Endothelial cell of umbilical vein (primary cell): ENCODE results near the gene EXOC6B. TPM values are rescaled to one million over a fixed set of nuclear protein-coding genes. Genes with fewer than 3 reads are reported as not detected.

ENCODE experiments used
- BruUV-seq: library from RNA; stranded (reverse); fragments of 400-500 nt; replicated peaks from 2 replicates; lab custom pipeline; 2021; lab: Mats Ljungman, UMichigan
- CTCF ChIA-PET: fragments of 300-600, 350-600 bp; sonication (Branson Sonifier 250); formaldehyde crosslinking; loops from one replicate; lab custom pipeline; 2021; ENCODE audit warnings: antibody characterized with exemption, inconsistent platforms; lab: Charles Lee
- POLR2A ChIA-PET: fragments of 300-600, 350-600 bp; sonication (Branson Sonifier 250); formaldehyde crosslinking; loops from one replicate; lab custom pipeline; 2021; ENCODE audit warnings: antibody characterized with exemption, inconsistent platforms; lab: Charles Lee
- DNase-seq: peaks from one replicate; pipeline ENCODE4 v3.0.0-alpha.2; 2011; ENCODE audit warnings: low read depth, low spot score
- FAIRE-seq: peaks from 2 replicates; lab custom pipeline; 2011; peaks lifted over from hg19 to GRCh38; lab: Jason Lieb, UNC
- H2AFZ ChIP-seq: 2 replicates; pipeline ENCODE4 v1.6.0; 2012; ENCODE audit warnings: low read depth, low read length, control low read depth, inconsistent platforms
- H3K27ac ChIP-seq: 2 replicates; pipeline ENCODE4 v1.5.1; 2011; ENCODE audit warnings: low read depth, mild to moderate bottlenecking, control low read depth, low read length, moderate library complexity; ENCODE audit not compliant: insufficient read depth
- H3K27me3 ChIP-seq, 2 experiments: 2 replicates each; pipeline versions ENCODE4 v1.6.0 to v1.6.1; 2011; ENCODE audit warnings: low read length in 2 of 2, mixed read lengths in 1 of 2; ENCODE audit not compliant: control insufficient read depth in 2 of 2, insufficient read depth in 2 of 2
- H3K36me3 ChIP-seq, 2 experiments: 2 replicates in 1 of 2; 3 replicates in 1 of 2; pipeline ENCODE4 v1.5.1; 2011; ENCODE audit warnings: low read length in 2 of 2, mild to moderate bottlenecking in 1 of 2, moderate library complexity in 1 of 2; ENCODE audit not compliant: control insufficient read depth in 2 of 2, insufficient read depth in 2 of 2; ENCODE audit errors: extremely low read depth in 1 of 2
- H3K4me1 ChIP-seq: 3 replicates; pipeline ENCODE4 v1.5.1; 2011; ENCODE audit warnings: mild to moderate bottlenecking, low read length; ENCODE audit not compliant: control insufficient read depth, insufficient read depth; ENCODE audit errors: extremely low read depth
- H3K4me2 ChIP-seq: 2 replicates; pipeline ENCODE4 v1.6.1; 2011; ENCODE audit warnings: low read length, control low read depth, mixed read lengths; ENCODE audit not compliant: insufficient read depth
- H3K4me3 ChIP-seq, 3 experiments: fragments of 200-600 bp in 1 of 3; sonication (generic), shearing (Covaris generic) in 1 of 3; replicated peaks in 1 of 3; 2 replicates each; pipeline ENCODE4 v1.5.1; 2011 to 2016; ENCODE audit warnings: control low read depth in 3 of 3, low read length in 3 of 3, mild to moderate bottlenecking in 2 of 3, inconsistent platforms in 1 of 3, low read depth in 1 of 3, moderate library complexity in 1 of 3; ENCODE audit not compliant: insufficient read depth in 1 of 3
- H3K79me2 ChIP-seq: 2 replicates; pipeline ENCODE4 v1.6.0; 2012; ENCODE audit warnings: low read length, inconsistent platforms; ENCODE audit not compliant: control insufficient read depth, insufficient read depth
- H3K9ac ChIP-seq: replicated peaks from 2 replicates; pipeline ENCODE3; 2011; ENCODE audit warnings: low read length, control low read depth; ENCODE audit not compliant: insufficient read depth; ENCODE audit errors: extremely low read depth
- H3K9me1 ChIP-seq: replicated peaks from 3 replicates; pipeline ENCODE4 v1.6.0; 2011; ENCODE audit warnings: mild to moderate bottlenecking, low read length; ENCODE audit not compliant: control insufficient read depth, insufficient read depth; ENCODE audit errors: extremely low read depth
- H3K9me3 ChIP-seq: replicated peaks from 2 replicates; pipeline ENCODE4 v1.5.1; 2012; ENCODE audit warnings: low read length, inconsistent platforms; ENCODE audit not compliant: control insufficient read depth, insufficient read depth
- H4K20me1 ChIP-seq: replicated peaks from 2 replicates; pipeline ENCODE3; 2011; ENCODE audit warnings: mild to moderate bottlenecking, low read length; ENCODE audit not compliant: control insufficient read depth, insufficient read depth; ENCODE audit errors: extremely low read depth
- EZH2 ChIP-seq: IDR thresholded peaks from 2 replicates; pipeline ENCODE4 v1.6.1; 2012; ENCODE audit warnings: borderline replicate concordance, low read depth, mild to moderate bottlenecking, moderate library complexity, low read length, inconsistent platforms; ENCODE audit not compliant: severe bottlenecking
- FOS ChIP-seq: IDR thresholded peaks from 2 replicates; pipeline ENCODE4 v1.6.1; 2011; ENCODE audit warnings: mild to moderate bottlenecking, low read length, moderate library complexity, borderline replicate concordance; ENCODE audit not compliant: insufficient read depth
- GATA2 ChIP-seq: IDR thresholded peaks from 2 replicates; pipeline ENCODE4 v1.7.0; 2011; ENCODE audit warnings: low read depth, mild to moderate bottlenecking, moderate library complexity, mixed read lengths, low read length; ENCODE audit not compliant: insufficient read length, insufficient read depth
- JUN ChIP-seq: IDR thresholded peaks from 2 replicates; pipeline ENCODE4 v1.6.1; 2011; ENCODE audit warnings: borderline replicate concordance, low read depth; ENCODE audit not compliant: insufficient read length, insufficient read depth
- MYC ChIP-seq: IDR thresholded peaks from one replicate; pipeline ENCODE4 v1.6.1; 2011; ENCODE audit warnings: mild to moderate bottlenecking, low read depth, low read length
- POLR2A ChIP-seq: IDR thresholded peaks from 2 replicates; pipeline ENCODE4 v1.6.1; 2012; ENCODE audit warnings: low read depth, mild to moderate bottlenecking, control low read depth, low read length
- POLR2AphosphoS5 ChIP-seq: IDR thresholded peaks from 2 replicates; pipeline ENCODE4 v1.6.1; 2012; ENCODE audit warnings: low read depth, mild to moderate bottlenecking, control low read depth, low read length, moderate library complexity; ENCODE audit not compliant: insufficient read depth
- dilution Hi-C: fragments of 300-500 bp; cut with MboI; formaldehyde crosslinking; loops from one replicate; pipeline ENCODE4 v1.15.0; 2019; ENCODE audit warnings: low sequenced_read_pairs; ENCODE audit not compliant: extremely low pct_ligation_motif_present
- intact Hi-C: fragments of 100-400 bp; cut with micrococcal nuclease; formaldehyde crosslinking; loops from one replicate; pipeline ENCODE4 v1.10.0; 2022
- polyA plus RNA-seq, 4 experiments: library from polyadenylated mRNA; depleted of rRNA in 3 of 4; stranded (reverse) in 3 of 4; unstranded in 1 of 4; fragments of >200 nt; gene quantifications; 2 replicates each; pipeline versions ENCODE4 v1.2.1 to v1.2.3, GENCODE V29; 2011 to 2012; ENCODE audit warnings: missing spikeins in 1 of 4
- total RNA-seq: library from RNA; stranded (reverse); gene quantifications from 2 replicates; pipeline ENCODE4 v1.2.3, GENCODE V29; 2021
- TF ChIP-seq, protein P1 (sequence below): IDR thresholded peaks from 2 replicates; pipeline ENCODE4 v1.6.1; 2011; ENCODE audit not compliant: insufficient read depth, insufficient read length
- TF ChIP-seq, protein P2 (sequence below), 2 donors: IDR thresholded peaks; 1 replicate in 1 of 2; 2 replicates in 1 of 2; pipeline ENCODE4 v1.5.1; 2011; ENCODE audit warnings: low read length in 2 of 2, mild to moderate bottlenecking in 2 of 2, moderate library complexity in 2 of 2, control low read depth in 1 of 2, inconsistent platforms in 1 of 2, low read depth in 1 of 2; ENCODE audit not compliant: insufficient read depth in 1 of 2; ENCODE audit errors: extremely low read depth in 1 of 2

The EXOC6B gene
- total and polyA plus RNA-seq, 2 donors (not counting 3 experiments of a cell fraction or from before 2014, with no cell fraction given): 10.8 to 34.8 TPM

DNA sequence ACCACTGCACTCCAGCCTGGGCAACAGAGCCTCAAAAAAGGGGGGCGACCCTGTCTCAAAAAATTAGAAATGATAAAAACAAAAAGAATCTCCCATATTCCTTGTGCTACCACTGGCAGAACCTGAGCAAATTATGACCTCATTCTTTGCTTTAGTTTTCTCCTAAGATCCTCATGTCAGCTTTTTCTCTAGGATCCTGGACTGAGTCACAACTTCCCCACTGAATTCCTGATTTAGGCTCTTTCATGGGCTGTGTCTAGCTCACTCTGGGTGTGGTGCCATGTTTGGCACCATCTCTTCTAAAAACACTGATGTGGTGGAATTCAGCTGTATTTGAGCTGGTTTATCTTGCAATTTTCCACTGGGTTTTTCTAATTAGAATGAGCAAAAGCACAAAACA, 37.1 kb downstream of the EXOC6B start:
- H4K20me1 ChIP-seq: no peaks in the 10 kb centered on the region
- intact Hi-C loops (no loop called here), dilution Hi-C loops (no loop called here)
- no TSS peak for BruUV-seq
- DNase-seq (peak; percentile 56), FAIRE-seq (peak; percentile 85)
- no peaks in the 10 kb centered on the region for H3K27me3 ChIP-seq
- no peaks in the 10 kb centered on the region for H3K4me1 ChIP-seq
- H3K9me3 ChIP-seq: no peaks in the 10 kb centered on the region
- H3K79me2 ChIP-seq: no peaks in the 10 kb centered on the region
- CTCF ChIA-PET: interaction anchor here (0.9 to 2.6 kb wide), 5 partner anchors 8 to 74 kb away, joined by 3 to 9 read pairs (median 6); no protein-coding TSS in a partner anchor
- no peak overlapping the region for H3K4me3 ChIP-seq
- H3K9me1 ChIP-seq: no peaks in the 10 kb centered on the region
- peak; percentile 24 for TF ChIP-seq JUN
- TF ChIP-seq, protein P1, sequence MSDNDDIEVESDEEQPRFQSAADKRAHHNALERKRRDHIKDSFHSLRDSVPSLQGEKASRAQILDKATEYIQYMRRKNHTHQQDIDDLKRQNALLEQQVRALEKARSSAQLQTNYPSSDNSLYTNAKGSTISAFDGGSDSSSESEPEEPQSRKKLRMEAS: no peak
- no peak for TF ChIP-seq EZH2
- peak; percentile 76 for TF ChIP-seq FOS
- H3K27ac ChIP-seq: no peak overlapping the region
- POLR2A ChIA-PET: no interaction called here
- no peak overlapping the region for H3K9ac ChIP-seq
- no peak overlapping the region for H3K4me2 ChIP-seq
- no peaks in the 10 kb centered on the region for H3K36me3 ChIP-seq
- no peak overlapping the region for H2AFZ ChIP-seq

DNA sequence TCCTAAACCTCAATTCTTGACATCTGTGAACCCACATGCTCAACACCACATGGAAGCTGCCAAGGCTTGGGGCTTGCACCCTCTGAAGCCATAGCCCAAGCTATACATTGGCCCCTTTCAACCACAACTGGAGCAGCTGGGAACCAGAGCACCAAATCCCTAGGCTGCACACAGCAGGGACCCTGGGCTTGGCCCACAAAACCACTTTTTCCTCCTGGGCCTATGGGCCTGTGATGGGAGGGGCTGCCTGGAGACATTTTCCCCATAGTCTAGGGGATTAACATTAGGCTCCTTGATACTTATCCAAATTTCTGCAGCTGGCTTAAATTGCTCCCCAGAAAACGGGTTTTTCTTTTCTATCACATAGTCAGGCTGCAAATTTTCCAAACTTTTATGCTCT, 40.3 kb downstream of the EXOC6B start:
- peaks cover 10% of the 10 kb centered on the region for H3K4me1 ChIP-seq
- dilution Hi-C loops (no loop called here), intact Hi-C loops (no loop called here)
- no peak overlapping the region for H2AFZ ChIP-seq
- no peak overlapping the region for H3K27ac ChIP-seq
- H3K9me3 ChIP-seq: no peaks in the 10 kb centered on the region
- CTCF ChIA-PET: no interaction called here
- no peaks in the 10 kb centered on the region for H3K79me2 ChIP-seq
- H4K20me1 ChIP-seq: no peaks in the 10 kb centered on the region
- no peak for TF ChIP-seq JUN
- no peak for TF ChIP-seq GATA2
- TF ChIP-seq, protein P2, sequence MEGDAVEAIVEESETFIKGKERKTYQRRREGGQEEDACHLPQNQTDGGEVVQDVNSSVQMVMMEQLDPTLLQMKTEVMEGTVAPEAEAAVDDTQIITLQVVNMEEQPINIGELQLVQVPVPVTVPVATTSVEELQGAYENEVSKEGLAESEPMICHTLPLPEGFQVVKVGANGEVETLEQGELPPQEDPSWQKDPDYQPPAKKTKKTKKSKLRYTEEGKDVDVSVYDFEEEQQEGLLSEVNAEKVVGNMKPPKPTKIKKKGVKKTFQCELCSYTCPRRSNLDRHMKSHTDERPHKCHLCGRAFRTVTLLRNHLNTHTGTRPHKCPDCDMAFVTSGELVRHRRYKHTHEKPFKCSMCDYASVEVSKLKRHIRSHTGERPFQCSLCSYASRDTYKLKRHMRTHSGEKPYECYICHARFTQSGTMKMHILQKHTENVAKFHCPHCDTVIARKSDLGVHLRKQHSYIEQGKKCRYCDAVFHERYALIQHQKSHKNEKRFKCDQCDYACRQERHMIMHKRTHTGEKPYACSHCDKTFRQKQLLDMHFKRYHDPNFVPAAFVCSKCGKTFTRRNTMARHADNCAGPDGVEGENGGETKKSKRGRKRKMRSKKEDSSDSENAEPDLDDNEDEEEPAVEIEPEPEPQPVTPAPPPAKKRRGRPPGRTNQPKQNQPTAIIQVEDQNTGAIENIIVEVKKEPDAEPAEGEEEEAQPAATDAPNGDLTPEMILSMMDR (IDR thresholded peaks at IDR 0.05; ENCODE audit: extremely low read depth in 1 of 2, insufficient read depth in 1 of 2, low read depth in 1 of 2, low read length in 2 of 2): no peak
- TF ChIP-seq, protein P1: no peak
- TF ChIP-seq FOS: no peak
- TF ChIP-seq EZH2: no peak
- no peak for TF ChIP-seq POLR2AphosphoS5
- no peak for TF ChIP-seq POLR2A
- no peak for TF ChIP-seq MYC
- H3K36me3 ChIP-seq: no peaks in the 10 kb centered on the region
- POLR2A ChIA-PET: no interaction called here
- DNase-seq: no peak
- no TSS peak for BruUV-seq
- no peaks in the 10 kb centered on the region for H3K27me3 ChIP-seq
- H3K4me3 ChIP-seq: no peak overlapping the region
- H3K9me1 ChIP-seq: no peaks in the 10 kb centered on the region
- no peak overlapping the region for H3K9ac ChIP-seq
- H3K4me2 ChIP-seq: no peak overlapping the region
- no peak for FAIRE-seq
